Activated CD4-positive, alpha-beta T cell treated with anti-CD3 and anti-CD28 coated beads, Interleukin-2, amount 50 U/mL, for 24 hours (primary cell): Measurements from ENCODE around the gene EVA1C.
"Not testable (repeated sequence)": the region's sequence is repeated elsewhere in the genome, so short reads cannot be mapped to it uniquely, and the experiment has no call there.

ENCODE experiments used
- DNase-seq, 2 donors: peaks; one replicate each; pipeline ENCODE4 v3.0.0-alpha.2; 2020; ENCODE audit warnings: low read depth in 1 of 2, low spot score in 1 of 2

The EVA1C gene

GRCh38 chr21:32390537-32391224, 21.8 kb upstream of the EVA1C start:
- DNase-seq = not testable (repeated sequence)

- DNase-seq = no peak
Measured at GRCh38 chr21:32391755-32392154, 20.8 kb upstream of the EVA1C start.

GRCh38 chr21:32392299-32392879, 20.1 kb upstream of the EVA1C start:
- no peak for DNase-seq

- DNase-seq = peak; percentile 92 to 94
Measured at GRCh38 chr21:32392880-32393676, 19.4 kb upstream of the EVA1C start, which contains the start of gene URB1. URB1 (minus strand) TSS chr21:32393012; CDS start chr21:32392910, 102 bp downstream.

GRCh38 chr21:32393677-32394001, 18.9 kb upstream of the EVA1C start:
- no peak for DNase-seq

GRCh38 chr21:32403201-32403777, 9.2 kb upstream of the EVA1C start:
- DNase-seq = peak in 1 of 2 donors; percentile 63

GRCh38 chr21:32406405-32406804, 6.1 kb upstream of the EVA1C start:
- no peak for DNase-seq

GRCh38 chr21:32410291-32410690, 2.2 kb upstream of the EVA1C start:
- DNase-seq = no peak

- no peak for DNase-seq
Measured at GRCh38 chr21:32410916-32411315, 1.6 kb upstream of the EVA1C start.

GRCh38 chr21:32411350-32412161, 950 bp upstream of the EVA1C start:
- peak; percentile 38 to 56 for DNase-seq

- DNase-seq = no peak
Measured at GRCh38 chr21:32413015-32413504, 554 bp downstream of the EVA1C start.

GRCh38 chr21:32413697-32414578, 1.4 kb downstream of the EVA1C start:
- no peak for DNase-seq

GRCh38 chr21:32414579-32415358, 2.3 kb downstream of the EVA1C start:
- no peak for DNase-seq

- DNase-seq = no peak
Measured at GRCh38 chr21:32415451-32416398, 3.2 kb downstream of the EVA1C start.

- no peak for DNase-seq
Measured at GRCh38 chr21:32418146-32418545, 5.6 kb downstream of the EVA1C start.

GRCh38 chr21:32422064-32422463, 9.6 kb downstream of the EVA1C start:
- DNase-seq = no peak

GRCh38 chr21:32423320-32424190, 11.0 kb downstream of the EVA1C start:
- no peak for DNase-seq
